HG03064 (cell line): ENCODE results near the gene FAM24B.
A peak's percentile ranks its signal among the peaks of the same experiment; 100 is the strongest.
"Not testable (repeated sequence)": the region's sequence is repeated elsewhere in the genome, so short reads cannot be mapped to it uniquely, and the experiment has no call there.

ENCODE experiments used
- ATAC-seq: cut with Tn5 transposase; IDR thresholded peaks from one replicate; pipeline ENCODE4 v1.9.1; 2021; ENCODE audit warnings: low read depth; ENCODE audit not compliant: unreplicated experiment

The FAM24B gene

GRCh38 chr10:122879339-122880273 is at the start of gene FAM24B:
TSS of gene FAM24B (minus strand) at chr10:122879581. CDS start at chr10:122850515, 29,066 bp downstream.
- peak; percentile 74 for ATAC-seq

GRCh38 chr10:122915700-122916099 is 36.3 kb upstream of the FAM24B start:
- no peak for ATAC-seq

- no peak for ATAC-seq
Observed at GRCh38 chr10:122911889-122912484, 32.6 kb upstream of the FAM24B start.

GRCh38 chr10:122910310-122910709 is 30.9 kb upstream of the FAM24B start, which contains the start of gene FAM24A:
TSS of gene FAM24A (plus strand) at chr10:122910610. CDS start at chr10:122911635, 1,025 bp downstream.
- ATAC-seq, result no peak

- not testable (repeated sequence) for ATAC-seq
Observed at GRCh38 chr10:122903861-122904260, 24.5 kb upstream of the FAM24B start.

GRCh38 chr10:122894261-122894944 is 15.0 kb upstream of the FAM24B start:
- ATAC-seq, result no peak

- ATAC-seq, result no peak
Observed at GRCh38 chr10:122884166-122884565, 4.8 kb upstream of the FAM24B start.

GRCh38 chr10:122882766-122883165 is 3.4 kb upstream of the FAM24B start:
- no peak for ATAC-seq

GRCh38 chr10:122878799-122879338 is 512 bp downstream of the FAM24B start:
- ATAC-seq, result peak; percentile 10

GRCh38 chr10:122877264-122877663 is 2.1 kb downstream of the FAM24B start:
- ATAC-seq, result no peak

- ATAC-seq, result no peak
Observed at GRCh38 chr10:122876467-122876855, 2.9 kb downstream of the FAM24B start.

- no peak for ATAC-seq
Observed at GRCh38 chr10:122875843-122876466, 3.4 kb downstream of the FAM24B start.

GRCh38 chr10:122871947-122872346 is 7.4 kb downstream of the FAM24B start:
- ATAC-seq, result not testable (repeated sequence)

GRCh38 chr10:122868768-122869167 is 10.6 kb downstream of the FAM24B start:
- ATAC-seq, result not testable (repeated sequence)

GRCh38 chr10:122866757-122867482 is 12.5 kb downstream of the FAM24B start:
- not testable (repeated sequence) for ATAC-seq

GRCh38 chr10:122864901-122865300 is 14.5 kb downstream of the FAM24B start:
- no peak for ATAC-seq

GRCh38 chr10:122864194-122864592 is 15.2 kb downstream of the FAM24B start:
- ATAC-seq, result no peak

- ATAC-seq, result no peak
Observed at GRCh38 chr10:122863216-122864193, 15.9 kb downstream of the FAM24B start.
